ENCODE data around the gene EDC4.

The EDC4 gene

DNA sequence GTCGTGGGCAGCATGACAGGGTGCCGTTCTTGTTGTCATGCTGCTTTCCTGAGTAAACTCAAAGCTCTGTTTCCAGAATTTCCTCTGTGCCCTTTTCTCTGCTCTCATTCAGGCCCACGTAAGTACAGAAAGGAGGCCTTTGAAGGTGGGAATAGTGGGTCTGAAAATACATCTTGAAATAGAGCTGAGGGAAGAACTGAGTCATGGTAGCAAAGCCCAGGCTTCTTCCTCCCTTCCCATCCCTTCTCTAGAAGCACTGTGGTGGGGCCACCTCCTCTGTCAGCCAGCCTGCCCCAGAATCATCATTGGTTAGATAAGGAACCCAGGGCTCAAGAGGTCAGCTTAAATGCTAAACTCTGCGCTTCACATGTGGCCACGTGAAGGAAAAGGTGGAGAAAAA lies 49.4 kb downstream of the EDC4 start (continued):
- TF ChIP-seq ZNF16 (tag by site-specific recombination; IDR thresholded peaks at IDR 0.05; ENCODE audit: low read depth) (no peak), ZNF354C (tag by site-specific recombination; IDR thresholded peaks at IDR 0.05; ENCODE audit: borderline replicate concordance, low read depth) (no peak), ZNF549 (tag by site-specific recombination; IDR thresholded peaks at IDR 0.05) (no peak)
- TF ChIP-seq, protein P1, sequence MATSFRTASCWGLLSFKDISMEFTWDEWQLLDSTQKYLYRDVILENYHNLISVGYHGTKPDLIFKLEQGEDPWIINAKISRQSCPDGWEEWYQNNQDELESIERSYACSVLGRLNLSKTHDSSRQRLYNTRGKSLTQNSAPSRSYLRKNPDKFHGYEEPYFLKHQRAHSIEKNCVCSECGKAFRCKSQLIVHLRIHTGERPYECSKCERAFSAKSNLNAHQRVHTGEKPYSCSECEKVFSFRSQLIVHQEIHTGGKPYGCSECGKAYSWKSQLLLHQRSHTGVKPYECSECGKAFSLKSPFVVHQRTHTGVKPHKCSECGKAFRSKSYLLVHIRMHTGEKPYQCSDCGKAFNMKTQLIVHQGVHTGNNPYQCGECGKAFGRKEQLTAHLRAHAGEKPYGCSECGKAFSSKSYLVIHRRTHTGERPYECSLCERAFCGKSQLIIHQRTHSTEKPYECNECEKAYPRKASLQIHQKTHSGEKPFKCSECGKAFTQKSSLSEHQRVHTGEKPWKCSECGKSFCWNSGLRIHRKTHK (tag by site-specific recombination; IDR thresholded peaks at IDR 0.05): no peak

DNA sequence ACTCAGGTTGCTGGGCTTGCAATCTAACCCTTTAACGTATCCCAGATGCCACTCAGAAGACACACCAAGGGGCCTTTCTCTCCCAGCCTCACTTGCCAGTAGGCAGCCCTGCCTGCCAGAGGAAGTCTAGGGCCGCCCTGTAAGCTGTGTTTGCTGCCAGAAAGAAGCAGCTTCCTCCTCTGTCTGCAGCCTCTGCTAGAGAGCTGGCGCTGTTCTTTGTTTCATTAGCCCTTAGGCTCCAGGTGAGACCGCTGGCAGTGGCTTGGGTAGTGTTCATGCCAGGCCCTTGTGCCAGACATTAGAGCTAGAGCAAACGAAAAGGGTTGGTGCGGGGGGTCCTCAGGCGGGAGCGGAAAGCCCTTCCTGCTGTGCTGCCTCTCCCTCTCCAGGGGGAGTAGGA lies 49.9 kb downstream of the EDC4 start:
- TF ChIP-seq ZNF114 (tag by site-specific recombination; IDR thresholded peaks at IDR 0.05): no peak
- TF ChIP-seq ZNF768 (tag by site-specific recombination; IDR thresholded peaks at IDR 0.05): no peak
- TF ChIP-seq, protein P2, sequence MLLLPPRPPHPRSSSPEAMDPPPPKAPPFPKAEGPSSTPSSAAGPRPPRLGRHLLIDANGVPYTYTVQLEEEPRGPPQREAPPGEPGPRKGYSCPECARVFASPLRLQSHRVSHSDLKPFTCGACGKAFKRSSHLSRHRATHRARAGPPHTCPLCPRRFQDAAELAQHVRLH (tag by site-specific recombination; IDR thresholded peaks at IDR 0.05): no peak
- TF ChIP-seq, protein P3, sequence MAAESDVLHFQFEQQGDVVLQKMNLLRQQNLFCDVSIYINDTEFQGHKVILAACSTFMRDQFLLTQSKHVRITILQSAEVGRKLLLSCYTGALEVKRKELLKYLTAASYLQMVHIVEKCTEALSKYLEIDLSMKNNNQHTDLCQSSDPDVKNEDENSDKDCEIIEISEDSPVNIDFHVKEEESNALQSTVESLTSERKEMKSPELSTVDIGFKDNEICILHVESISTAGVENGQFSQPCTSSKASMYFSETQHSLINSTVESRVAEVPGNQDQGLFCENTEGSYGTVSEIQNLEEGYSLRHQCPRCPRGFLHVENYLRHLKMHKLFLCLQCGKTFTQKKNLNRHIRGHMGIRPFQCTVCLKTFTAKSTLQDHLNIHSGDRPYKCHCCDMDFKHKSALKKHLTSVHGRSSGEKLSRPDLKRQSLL (tag by site-specific recombination; IDR thresholded peaks at IDR 0.05): no peak
- TF ChIP-seq ZNF394 (tag by site-specific recombination; IDR thresholded peaks at IDR 0.05; ENCODE audit: borderline replicate concordance): no peak
- TF ChIP-seq ZBTB20 (tag by site-specific recombination; IDR thresholded peaks at IDR 0.05): peak; percentile 79
- no peak for TF ChIP-seq RBAK (tag by site-specific recombination; IDR thresholded peaks at IDR 0.05)
- TF ChIP-seq, protein P4, sequence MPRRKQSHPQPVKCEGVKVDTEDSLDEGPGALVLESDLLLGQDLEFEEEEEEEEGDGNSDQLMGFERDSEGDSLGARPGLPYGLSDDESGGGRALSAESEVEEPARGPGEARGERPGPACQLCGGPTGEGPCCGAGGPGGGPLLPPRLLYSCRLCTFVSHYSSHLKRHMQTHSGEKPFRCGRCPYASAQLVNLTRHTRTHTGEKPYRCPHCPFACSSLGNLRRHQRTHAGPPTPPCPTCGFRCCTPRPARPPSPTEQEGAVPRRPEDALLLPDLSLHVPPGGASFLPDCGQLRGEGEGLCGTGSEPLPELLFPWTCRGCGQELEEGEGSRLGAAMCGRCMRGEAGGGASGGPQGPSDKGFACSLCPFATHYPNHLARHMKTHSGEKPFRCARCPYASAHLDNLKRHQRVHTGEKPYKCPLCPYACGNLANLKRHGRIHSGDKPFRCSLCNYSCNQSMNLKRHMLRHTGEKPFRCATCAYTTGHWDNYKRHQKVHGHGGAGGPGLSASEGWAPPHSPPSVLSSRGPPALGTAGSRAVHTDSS (tag by site-specific recombination; IDR thresholded peaks at IDR 0.05): no peak
- TF ChIP-seq ZNF112 (tag by site-specific recombination; IDR thresholded peaks at IDR 0.05): no peak
- Histone ChIP-seq H3K27ac (ENCODE audit: extremely low read depth, low read depth, low read length) (no peak overlapping the region), H3K36me3 (ENCODE audit: control insufficient read depth in 2 of 2, insufficient read depth in 1 of 2, low read length in 2 of 2) (peaks cover 0 to 36% of the 10 kb centered on the region in 2 experiments; a peak in 1 of 3 replicates), H3K4me3 (ENCODE audit: low read depth, low read length) (no peak overlapping the region), H3K4me1 (ENCODE audit: control insufficient read depth, insufficient read depth, low read length) (peaks cover 10% of the 10 kb centered on the region; the same call in 1 of the 2 replicates), H3K9me3 (ENCODE audit: control insufficient read depth, insufficient read depth, low read depth, low read length) (no peaks in the 10 kb centered on the region)
- CTCF ChIA-PET: interaction anchor here (1.1 to 1.7 kb wide), 5 partner anchors 10 to 250 kb away, joined by 3 to 5 read pairs (median 4); partner anchors contain the start of genes NRN1L and PSMB10
- POLR2A ChIA-PET: no interaction called here

DNA sequence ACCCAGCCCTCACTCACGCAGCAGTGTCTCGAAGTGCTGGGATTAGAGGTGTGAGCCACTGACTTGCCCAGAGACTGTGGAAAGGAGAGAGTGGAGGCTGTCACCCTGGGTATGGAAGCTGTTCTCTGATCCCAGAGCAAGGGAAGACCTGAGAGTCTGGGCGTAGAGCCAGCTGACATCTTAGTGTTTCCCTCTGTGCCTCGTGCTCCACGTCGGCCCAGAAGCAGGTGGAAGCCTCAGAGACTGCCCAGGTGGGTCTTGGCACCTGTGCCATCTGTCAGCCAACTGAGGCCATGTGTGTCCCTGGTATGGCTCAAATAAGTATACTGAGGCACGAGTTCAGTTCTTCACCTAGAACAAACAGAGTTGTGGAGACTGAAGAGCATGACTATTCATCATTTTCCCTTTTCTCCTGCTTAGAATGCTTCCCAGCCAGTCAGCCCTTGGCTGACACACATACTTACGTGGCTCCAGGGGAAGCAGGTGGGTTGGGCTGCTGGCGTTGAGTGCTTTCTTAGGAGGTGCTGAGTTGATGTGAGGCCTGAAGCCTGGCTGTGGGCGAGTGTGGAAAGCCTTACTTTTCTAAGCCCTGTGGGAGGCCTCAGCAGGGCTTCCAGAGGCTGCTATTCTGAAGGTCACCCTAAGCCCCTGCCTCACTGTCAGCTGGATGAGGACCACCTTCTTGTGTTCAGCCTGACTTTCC lies 50.7 kb downstream of the EDC4 start:
- no peak overlapping the region for H3K4me3 ChIP-seq (ENCODE audit: low read depth, low read length)
- H3K36me3 ChIP-seq (ENCODE audit: control insufficient read depth in 2 of 2, insufficient read depth in 1 of 2, low read length in 2 of 2): peaks cover 0 to 39% of the 10 kb centered on the region in 2 experiments; a peak in 1 of 3 replicates
- H3K9me3 ChIP-seq (ENCODE audit: control insufficient read depth, insufficient read depth, low read depth, low read length): no peaks in the 10 kb centered on the region
- TF ChIP-seq ZBTB17 (tag by site-specific recombination; IDR thresholded peaks at IDR 0.05) (0 out of 2 replicates have a peak, but pooled peaks have one; percentile 19), EGR2 (tag by site-specific recombination; IDR thresholded peaks at IDR 0.05; ENCODE audit: low read depth) (0 out of 2 replicates have a peak, but pooled peaks have one; percentile 12)
- TF ChIP-seq, protein P5, sequence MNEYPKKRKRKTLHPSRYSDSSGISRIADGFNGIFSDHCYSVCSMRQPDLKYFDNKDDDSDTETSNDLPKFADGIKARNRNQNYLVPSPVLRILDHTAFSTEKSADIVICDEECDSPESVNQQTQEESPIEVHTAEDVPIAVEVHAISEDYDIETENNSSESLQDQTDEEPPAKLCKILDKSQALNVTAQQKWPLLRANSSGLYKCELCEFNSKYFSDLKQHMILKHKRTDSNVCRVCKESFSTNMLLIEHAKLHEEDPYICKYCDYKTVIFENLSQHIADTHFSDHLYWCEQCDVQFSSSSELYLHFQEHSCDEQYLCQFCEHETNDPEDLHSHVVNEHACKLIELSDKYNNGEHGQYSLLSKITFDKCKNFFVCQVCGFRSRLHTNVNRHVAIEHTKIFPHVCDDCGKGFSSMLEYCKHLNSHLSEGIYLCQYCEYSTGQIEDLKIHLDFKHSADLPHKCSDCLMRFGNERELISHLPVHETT (tag by site-specific recombination; IDR thresholded peaks at IDR 0.05): no peak
- H3K27ac ChIP-seq (ENCODE audit: extremely low read depth, low read depth, low read length): no peak overlapping the region
- H3K4me1 ChIP-seq (ENCODE audit: control insufficient read depth, insufficient read depth, low read length): peaks cover 10% of the 10 kb centered on the region; the same call in 1 of the 2 replicates
- ChIA-PET POLR2A (no interaction called here), CTCF (interaction anchor here (1.1 to 2.5 kb wide), 3 partner anchors 13 to 403 kb away, joined by 3 to 7 read pairs (median 4); partner anchors contain the start of genes NRN1L and PSMB10)
